B cell (primary cell): ENCODE results near the gene HOMER1. TPM values are rescaled to one million over a fixed set of nuclear protein-coding genes. Genes with fewer than 3 reads are reported as not detected.

ENCODE experiments used
- ATAC-seq: fragments of 200-7000 bp; cut with Tn5 transposase; one replicate; pipeline ENCODE4 v1.10.0; 2021; ENCODE audit warnings: low read depth, mild to moderate bottlenecking, moderate number of reproducible peaks, moderate library complexity
- CTCF ChIA-PET: fragments of 350-600 bp; sonication (Branson Sonifier 250); formaldehyde crosslinking; loops from one replicate; lab custom pipeline; 2021; ENCODE audit warnings: antibody characterized with exemption, inconsistent platforms; lab: Charles Lee
- POLR2A ChIA-PET: fragments of 350-600 bp; sonication (Branson Sonifier 250); formaldehyde crosslinking; loops from one replicate; lab custom pipeline; 2021; ENCODE audit warnings: antibody characterized with exemption; lab: Charles Lee
- DNase-seq: peaks from one replicate; pipeline ENCODE4 v3.0.0; 2013
- H2AFZ ChIP-seq: 2 replicates; pipeline ENCODE4 v1.6.1; 2012; ENCODE audit warnings: mild to moderate bottlenecking, low read depth, low read length; ENCODE audit not compliant: insufficient read depth, poor library complexity, severe bottlenecking
- H3K27ac ChIP-seq, 2 donors: 1 replicate in 1 of 2; 2 replicates in 1 of 2; pipeline ENCODE4 v1.5.1; 2012 to 2013; ENCODE audit warnings: low read length in 2 of 2, mild to moderate bottlenecking in 2 of 2, moderate library complexity in 1 of 2
- H3K27me3 ChIP-seq, 4 experiments: fragments of 200-600 bp in 1 of 4; sonication (generic) in 1 of 4; replicated peaks in 1 of 4; 1 replicate in 2 of 4; 2 replicates in 2 of 4; pipeline versions ENCODE4 v1.6.1 to v1.7.0; 2013 to 2016; ENCODE audit warnings: low read length in 3 of 4, mild to moderate bottlenecking in 2 of 4, mixed read lengths in 1 of 4, moderate library complexity in 1 of 4; ENCODE audit not compliant: insufficient read depth in 4 of 4, control insufficient read depth in 3 of 4; ENCODE audit errors: control extremely low read depth in 1 of 4
- H3K36me3 ChIP-seq, 2 experiments: replicated peaks in 1 of 2; 1 replicate in 1 of 2; 2 replicates in 1 of 2; pipeline versions ENCODE4 v1.6.1 to v1.7.1; 2013; ENCODE audit warnings: low read length in 1 of 2; ENCODE audit not compliant: insufficient read depth in 2 of 2, control insufficient read depth in 1 of 2; ENCODE audit errors: control extremely low read depth in 1 of 2, extremely low read depth in 1 of 2
- H3K4me1 ChIP-seq, 2 donors: fragments of 200-600 bp in 1 of 2; sonication (generic) in 1 of 2; 1 replicate in 1 of 2; 2 replicates in 1 of 2; pipeline versions ENCODE4 v1.5.1 to v1.6.1; 2013 to 2017; ENCODE audit warnings: low read length in 2 of 2; ENCODE audit not compliant: control insufficient read depth in 2 of 2, insufficient read depth in 2 of 2
- H3K4me2 ChIP-seq: replicated peaks from 2 replicates; pipeline ENCODE3; 2012; ENCODE audit warnings: mild to moderate bottlenecking, low read depth, low read length; ENCODE audit not compliant: poor library complexity, severe bottlenecking
- H3K4me3 ChIP-seq, 5 experiments: fragments of 200-600 bp in 1 of 5; sonication (generic) in 1 of 5; 1 replicate in 3 of 5; 2 replicates in 2 of 5; pipeline versions ENCODE4 v1.5.1 to v1.7.0; 2011 to 2016; ENCODE audit warnings: low read length in 4 of 5, mild to moderate bottlenecking in 4 of 5, low read depth in 2 of 5, control low read depth in 1 of 5, moderate library complexity in 1 of 5; ENCODE audit not compliant: insufficient read depth in 1 of 5; ENCODE audit errors: control extremely low read depth in 1 of 5, extremely low read depth in 1 of 5
- H3K79me2 ChIP-seq: fragments of 200-600 bp; sonication (generic); one replicate; pipeline ENCODE4 v1.6.0; 2016; ENCODE audit warnings: low read length; ENCODE audit not compliant: control insufficient read depth, insufficient read depth
- H3K9ac ChIP-seq: fragments of 200-600 bp; sonication (generic); 2 replicates; pipeline ENCODE4 v1.6.1; 2017; ENCODE audit warnings: mild to moderate bottlenecking, low read length, moderate library complexity
- H3K9me3 ChIP-seq, 3 donors: one replicate each; pipeline versions ENCODE4 v1.6.1 to v1.7.1; 2013; ENCODE audit warnings: low read length in 2 of 3; ENCODE audit not compliant: control insufficient read depth in 2 of 3, insufficient read depth in 1 of 3; ENCODE audit errors: control extremely low read depth in 1 of 3
- H4K20me1 ChIP-seq: 2 replicates; pipeline ENCODE4 v1.6.0; 2012; ENCODE audit warnings: mild to moderate bottlenecking, low read length; ENCODE audit not compliant: insufficient read depth, control insufficient read depth, poor library complexity, severe bottlenecking
- H3K27ac Mint-ChIP-seq: one replicate; pipeline ENCODE4 v1.8.0; 2021; ENCODE audit warnings: mixed read lengths
- H3K27me3 Mint-ChIP-seq: one replicate; pipeline ENCODE4 v1.8.0; 2021; ENCODE audit warnings: mixed read lengths
- H3K4me1 Mint-ChIP-seq: one replicate; pipeline ENCODE4 v1.8.0; 2021; ENCODE audit warnings: mixed read lengths
- H3K4me3 Mint-ChIP-seq: one replicate; pipeline ENCODE4 v1.8.0; 2021; ENCODE audit warnings: mixed read lengths
- H3K9me3 Mint-ChIP-seq: one replicate; pipeline ENCODE4 v1.8.0; 2022; ENCODE audit warnings: mixed read lengths; ENCODE audit not compliant: insufficient read depth
- CTCF ChIP-seq: fragments of 200-600 bp; IDR thresholded peaks from one replicate; pipeline ENCODE4 v1.8.0; 2022; ENCODE audit warnings: antibody characterized with exemption, mild to moderate bottlenecking
- EZH2 ChIP-seq: IDR thresholded peaks from 2 replicates; pipeline ENCODE4 v1.6.1; 2012; ENCODE audit warnings: borderline replicate concordance, low read depth, mild to moderate bottlenecking, moderate library complexity, low read length; ENCODE audit not compliant: insufficient read depth, poor library complexity, severe bottlenecking
- WGBS: methylation state at CpG from one replicate; pipeline ENCODE4 v1.1.5; 2013; ENCODE audit warnings: missing lambda C conversion rate; ENCODE audit not compliant: insufficient coverage; 5-methylcytosine and 5-hydroxymethylcytosine counted together
- intact Hi-C: fragments of 100-400 bp; cut with micrococcal nuclease; formaldehyde crosslinking; loops from one replicate; pipeline ENCODE4 v1.10.0; 2022
- polyA plus RNA-seq: library from polyadenylated mRNA; depleted of rRNA; stranded (reverse); fragments of >200 nt; gene quantifications from 2 replicates; pipeline ENCODE4 v1.2.3, GENCODE V29; 2012
- total RNA-seq, 2 donors: library from RNA; stranded (reverse); fragments of 120-200 nt in 1 of 2; gene quantifications; 1 replicate in 1 of 2; 2 replicates in 1 of 2; pipeline versions ENCODE4 v1.2.3 to v1.2.4, GENCODE V29; 2013 to 2022

The HOMER1 gene
- total and polyA plus RNA-seq, 2 donors (not counting 1 experiment from before 2014, with no cell fraction given), result 0.63 to 5.4 TPM

- WGBS, result 92% methylated on average over 5 of the region's 6 CpGs
- no peak overlapping the region for H3K9ac ChIP-seq
These were observed 3.3 kb downstream of the HOMER1 start for GRCh38 chr5:79510638-79511037.

More at GRCh38 chr5:79510638-79511037, 3.3 kb downstream of the HOMER1 start:
- no peaks in the 10 kb centered on the region for H4K20me1 ChIP-seq
- no peak overlapping the region for H3K4me2 ChIP-seq
- Mint-ChIP-seq H3K27ac (no peak overlapping the region), H3K9me3 (no peaks in the 10 kb centered on the region), H3K27me3 (peaks cover 45% of the 10 kb centered on the region), H3K4me1 (peaks cover 27% of the 10 kb centered on the region), H3K4me3 (no peak overlapping the region)
- peaks cover 26 to 29% of the 10 kb centered on the region in 2 donors for H3K4me1 ChIP-seq
- no peak for TF ChIP-seq CTCF
- no peak for TF ChIP-seq EZH2
- no peak overlapping the region for H3K4me3 ChIP-seq
- H3K36me3 ChIP-seq, result no peaks in the 10 kb centered on the region
- no peaks in the 10 kb centered on the region for H3K79me2 ChIP-seq
- ChIA-PET CTCF (no interaction called here), POLR2A (no interaction called here)
- peaks cover 5 to 31% (median 28%) of the 10 kb centered on the region in 4 experiments for H3K27me3 ChIP-seq
- no peak overlapping the region for H2AFZ ChIP-seq
- peaks cover 0 to 4% (median 0%) of the 10 kb centered on the region in 3 donors for H3K9me3 ChIP-seq
- no peak overlapping the region for H3K27ac ChIP-seq
- intact Hi-C loops, result loop anchor here (5.0 kb wide), 2 partner anchors 482 to 1883 kb away; partner anchors contain the start of gene MTX3
- DNase-seq (no peak), ATAC-seq (no peak)
